ENCODE results near the gene TIPRL. TPM values are rescaled to one million over a fixed set of nuclear protein-coding genes. Genes with fewer than 3 reads are reported as not detected.

The TIPRL gene
- total RNA-seq, 2 experiments from 2014 or later = 36.0 to 54.3 TPM

DNA sequence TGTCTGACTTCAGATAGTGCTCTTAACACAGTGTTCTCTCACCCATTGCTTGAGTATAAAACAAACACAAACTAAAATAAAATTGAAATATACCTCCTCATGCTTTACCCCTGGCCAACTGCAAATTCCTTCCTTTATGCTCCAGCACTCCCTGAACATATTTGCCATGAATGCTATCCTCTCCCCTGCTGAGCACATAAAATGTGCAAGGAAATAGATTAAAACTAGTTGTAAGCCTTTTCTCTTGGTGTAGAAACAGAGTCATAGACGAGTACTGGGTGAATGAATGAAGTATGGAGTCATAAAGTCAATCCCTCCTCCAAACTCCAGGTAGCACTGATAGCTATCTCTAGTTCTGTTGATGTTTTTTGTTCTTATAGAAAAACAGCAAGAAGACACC, 44.6 kb upstream of the TIPRL start:
- DNase-seq (ENCODE audit: low spot score) = no peak
- intact Hi-C loops (cut with micrococcal nuclease; ENCODE audit: unreplicated experiment) = no loop called here
- Histone ChIP-seq H3K4me3 (ENCODE audit: low read depth, low read length, poor library complexity, severe bottlenecking) (no peak overlapping the region), H3K36me3 (ENCODE audit: insufficient read depth, low read length) (no peaks in the 10 kb centered on the region), H3K79me2 (ENCODE audit: insufficient read depth, low read depth, low read length) (no peaks in the 10 kb centered on the region), H3K27ac (ENCODE audit: low read depth, low read length, poor library complexity, severe bottlenecking) (no peak overlapping the region), H4K20me1 (ENCODE audit: insufficient read depth, low read length) (no peaks in the 10 kb centered on the region), H3K9me3 (ENCODE audit: low read length) (no peaks in the 10 kb centered on the region), H3K4me1 (ENCODE audit: insufficient read depth, low read length, poor library complexity, severe bottlenecking) (no peaks in the 10 kb centered on the region), H3K9me2 (ENCODE audit: insufficient read depth, low read length) (no peaks in the 10 kb centered on the region), H3K4me2 (ENCODE audit: low read length) (no peak overlapping the region), H2AFZ (ENCODE audit: low read length) (no peak overlapping the region)
- TF ChIP-seq, protein P1, sequence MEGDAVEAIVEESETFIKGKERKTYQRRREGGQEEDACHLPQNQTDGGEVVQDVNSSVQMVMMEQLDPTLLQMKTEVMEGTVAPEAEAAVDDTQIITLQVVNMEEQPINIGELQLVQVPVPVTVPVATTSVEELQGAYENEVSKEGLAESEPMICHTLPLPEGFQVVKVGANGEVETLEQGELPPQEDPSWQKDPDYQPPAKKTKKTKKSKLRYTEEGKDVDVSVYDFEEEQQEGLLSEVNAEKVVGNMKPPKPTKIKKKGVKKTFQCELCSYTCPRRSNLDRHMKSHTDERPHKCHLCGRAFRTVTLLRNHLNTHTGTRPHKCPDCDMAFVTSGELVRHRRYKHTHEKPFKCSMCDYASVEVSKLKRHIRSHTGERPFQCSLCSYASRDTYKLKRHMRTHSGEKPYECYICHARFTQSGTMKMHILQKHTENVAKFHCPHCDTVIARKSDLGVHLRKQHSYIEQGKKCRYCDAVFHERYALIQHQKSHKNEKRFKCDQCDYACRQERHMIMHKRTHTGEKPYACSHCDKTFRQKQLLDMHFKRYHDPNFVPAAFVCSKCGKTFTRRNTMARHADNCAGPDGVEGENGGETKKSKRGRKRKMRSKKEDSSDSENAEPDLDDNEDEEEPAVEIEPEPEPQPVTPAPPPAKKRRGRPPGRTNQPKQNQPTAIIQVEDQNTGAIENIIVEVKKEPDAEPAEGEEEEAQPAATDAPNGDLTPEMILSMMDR (conservative IDR thresholded peaks at IDR 0.05; ENCODE audit: low read length) = no peak
- TF ChIP-seq EZH2phosphoT487 (IDR thresholded peaks at IDR 0.05; ENCODE audit: borderline replicate concordance, low read depth, low read length) = no peak
- no TSS peak for BruUV-seq (replicated peaks)
- ChIA-PET CTCF (ENCODE audit: unreplicated experiment) (no interaction called here), POLR2A (no interaction called here)

- no peak overlapping the region for H3K4me3 ChIP-seq (ENCODE audit: low read depth, low read length, poor library complexity, severe bottlenecking)
- no peak overlapping the region for H3K27ac ChIP-seq (ENCODE audit: low read depth, low read length, poor library complexity, severe bottlenecking)
- no TSS peak for BruUV-seq (replicated peaks)
- H3K36me3 ChIP-seq (ENCODE audit: insufficient read depth, low read length) = no peaks in the 10 kb centered on the region
- no peaks in the 10 kb centered on the region for H3K9me3 ChIP-seq (ENCODE audit: low read length)
- no peak overlapping the region for H3K4me2 ChIP-seq (ENCODE audit: low read length)
- intact Hi-C loops (cut with micrococcal nuclease; ENCODE audit: unreplicated experiment) = no loop called here
- ChIA-PET CTCF (ENCODE audit: unreplicated experiment) (no interaction called here), POLR2A (interaction anchor here (0.6 kb wide), 1 partner anchor 312 kb away, joined by 7 read pairs; no protein-coding TSS in a partner anchor)
- DNase-seq (ENCODE audit: low spot score) = no peak
- H4K20me1 ChIP-seq (ENCODE audit: insufficient read depth, low read length) = no peaks in the 10 kb centered on the region
- no peak for TF ChIP-seq EZH2phosphoT487 (IDR thresholded peaks at IDR 0.05; ENCODE audit: borderline replicate concordance, low read depth, low read length)
- TF ChIP-seq, protein P1 (conservative IDR thresholded peaks at IDR 0.05; ENCODE audit: low read length) = no peak
- no peaks in the 10 kb centered on the region for H3K79me2 ChIP-seq (ENCODE audit: insufficient read depth, low read depth, low read length)
- no peaks in the 10 kb centered on the region for H3K4me1 ChIP-seq (ENCODE audit: insufficient read depth, low read length, poor library complexity, severe bottlenecking)
- no peaks in the 10 kb centered on the region for H3K9me2 ChIP-seq (ENCODE audit: insufficient read depth, low read length)
- H2AFZ ChIP-seq (ENCODE audit: low read length) = no peak overlapping the region
Measured at GRCh38 chr1:168134642-168135041, 44.1 kb upstream of the TIPRL start.

DNA sequence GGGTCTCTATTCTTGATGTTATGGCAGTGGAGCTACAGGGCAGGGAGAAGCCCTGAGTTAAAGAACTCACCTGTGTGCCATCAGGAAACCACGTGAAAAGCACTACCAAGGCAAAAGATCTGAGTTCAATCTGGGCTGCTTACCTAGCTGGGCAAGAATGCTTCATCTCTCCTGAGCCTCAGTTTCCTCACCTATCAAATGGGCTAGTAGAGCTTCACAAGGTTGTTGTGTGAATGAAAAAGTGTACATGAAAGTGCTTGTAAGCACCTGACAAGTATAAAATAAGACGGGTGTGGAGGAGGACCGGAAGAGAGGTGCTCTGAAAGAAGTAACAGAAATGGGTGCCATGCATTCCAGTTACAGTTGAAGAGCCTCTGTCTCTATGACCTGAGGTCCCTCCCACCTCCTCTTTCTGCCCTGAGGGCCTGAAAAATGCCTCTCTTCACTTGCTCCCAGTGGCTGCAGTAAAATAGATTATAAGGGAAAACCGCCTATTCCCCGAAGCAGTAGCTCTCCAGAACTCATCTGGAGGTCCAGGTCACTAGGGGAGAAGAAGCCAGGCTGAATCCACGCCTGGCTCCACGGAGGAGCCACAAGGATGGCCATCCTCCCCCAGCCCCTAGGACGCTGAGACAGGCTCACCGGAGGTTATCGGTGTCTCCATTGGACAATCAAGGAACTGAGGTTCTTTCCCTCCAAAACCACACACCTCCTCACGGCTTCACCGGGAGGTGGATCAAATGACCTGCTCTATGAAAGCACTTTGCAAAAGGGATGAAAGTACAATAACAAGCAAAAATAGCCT, 43.4 kb upstream of the TIPRL start:
- no peaks in the 10 kb centered on the region for H3K9me3 ChIP-seq (ENCODE audit: low read length)
- POLR2A ChIA-PET = interaction anchor here (0.6 kb wide), 1 partner anchor 312 kb away, joined by 7 read pairs; no protein-coding TSS in a partner anchor
- no peak overlapping the region for H2AFZ ChIP-seq (ENCODE audit: low read length)
- no peaks in the 10 kb centered on the region for H3K9me2 ChIP-seq (ENCODE audit: insufficient read depth, low read length)
- H3K36me3 ChIP-seq (ENCODE audit: insufficient read depth, low read length) = no peaks in the 10 kb centered on the region
- CTCF ChIA-PET (ENCODE audit: unreplicated experiment) = no interaction called here
- TF ChIP-seq EZH2phosphoT487 (IDR thresholded peaks at IDR 0.05; ENCODE audit: borderline replicate concordance, low read depth, low read length) = no peak
- TF ChIP-seq, protein P1 (conservative IDR thresholded peaks at IDR 0.05; ENCODE audit: low read length) = no peak
- no peaks in the 10 kb centered on the region for H4K20me1 ChIP-seq (ENCODE audit: insufficient read depth, low read length)
- no peak overlapping the region for H3K27ac ChIP-seq (ENCODE audit: low read depth, low read length, poor library complexity, severe bottlenecking)
- intact Hi-C loops (cut with micrococcal nuclease; ENCODE audit: unreplicated experiment) = no loop called here
- DNase-seq (ENCODE audit: low spot score) = no peak
- H3K79me2 ChIP-seq (ENCODE audit: insufficient read depth, low read depth, low read length) = no peaks in the 10 kb centered on the region
- no peak overlapping the region for H3K4me3 ChIP-seq (ENCODE audit: low read depth, low read length, poor library complexity, severe bottlenecking)
- BruUV-seq (replicated peaks) = no TSS peak
- H3K4me1 ChIP-seq (ENCODE audit: insufficient read depth, low read length, poor library complexity, severe bottlenecking) = no peaks in the 10 kb centered on the region
- no peak overlapping the region for H3K4me2 ChIP-seq (ENCODE audit: low read length)

Measured in OCI-LY7 (cell line).